Subcutaneous adipose tissue (tissue), 4 donors: ENCODE measurements around the gene ZNF710. TPM values are rescaled to one million over a fixed set of nuclear protein-coding genes. Genes with fewer than 3 reads are reported as not detected.

ENCODE experiments used
- CTCF ChIP-seq: fragments of 450-650 bp; IDR thresholded peaks from one replicate; pipeline ENCODE4 v1.5.1; 2016; ENCODE audit warnings: low read depth, mild to moderate bottlenecking, control low read depth, antibody characterized with exemption, moderate library complexity
- total RNA-seq, 4 donors: library from RNA; depleted of rRNA; stranded (reverse); fragments of >200 nt; gene quantifications; one replicate each; pipeline ENCODE4 v1.1.0, GENCODE V29; 2016

Gene ZNF710
- total RNA-seq, 4 donors from 2014 or later = 5.4 to 8.3 (median 6.1) TPM

GRCh38 chr15:90043530-90044010 is 42.4 kb downstream of the ZNF710 start:
- TF ChIP-seq CTCF = no peak

GRCh38 chr15:90044191-90044590 is 43.1 kb downstream of the ZNF710 start:
- TF ChIP-seq CTCF = no peak

- no peak for TF ChIP-seq CTCF
These were observed 43.8 kb downstream of the ZNF710 start for GRCh38 chr15:90044916-90045371.

- no peak for TF ChIP-seq CTCF
These were observed 45.2 kb downstream of the ZNF710 start for GRCh38 chr15:90046289-90046688.

- no peak for TF ChIP-seq CTCF
These were observed 45.8 kb downstream of the ZNF710 start for GRCh38 chr15:90046911-90047392.

GRCh38 chr15:90047956-90048575 is 46.9 kb downstream of the ZNF710 start:
- no peak for TF ChIP-seq CTCF

- no peak for TF ChIP-seq CTCF
These were observed 47.9 kb downstream of the ZNF710 start for GRCh38 chr15:90049030-90049429.
